Activated CD8-positive, alpha-beta T cell treated with anti-CD3 and anti-CD28 coated beads for 36 hours (primary cell): ENCODE results near the gene ADARB2. TPM values are rescaled to one million over a fixed set of nuclear protein-coding genes. Genes with fewer than 3 reads are reported as not detected.
"Not testable (repeated sequence)": the region's sequence is repeated elsewhere in the genome, so short reads cannot be mapped to it uniquely, and the experiment has no call there.

ENCODE experiments used
- ATAC-seq: fragments of 200-7000 bp; cut with Tn5 transposase; one replicate; pipeline ENCODE4 v1.10.0; 2021; ENCODE audit warnings: mild to moderate bottlenecking, moderate library complexity
- CTCF ChIA-PET: fragments of 350-600 bp; sonication (Branson Sonifier 250); formaldehyde crosslinking; loops from one replicate; lab custom pipeline; 2021; ENCODE audit warnings: antibody characterized with exemption; lab: Charles Lee
- POLR2A ChIA-PET: fragments of 350-600 bp; sonication (Branson Sonifier 250); formaldehyde crosslinking; loops from one replicate; lab custom pipeline; 2021; ENCODE audit warnings: antibody characterized with exemption; lab: Charles Lee
- DNase-seq: peaks from one replicate; pipeline ENCODE4 v3.0.0-alpha.2; 2020
- H3K27ac Mint-ChIP-seq: one replicate; pipeline ENCODE4 v1.8.0; 2021; ENCODE audit warnings: mild to moderate bottlenecking, mixed read lengths
- H3K27me3 Mint-ChIP-seq: one replicate; pipeline ENCODE4 v1.8.0; 2021; ENCODE audit warnings: mixed read lengths
- H3K36me3 Mint-ChIP-seq: one replicate; pipeline ENCODE4 v1.8.0; 2021; ENCODE audit warnings: low read depth, mixed read lengths
- H3K4me1 Mint-ChIP-seq: one replicate; pipeline ENCODE4 v1.8.0; 2021; ENCODE audit warnings: low read depth, mixed read lengths
- H3K4me3 Mint-ChIP-seq: one replicate; pipeline ENCODE4 v1.8.0; 2021; ENCODE audit warnings: mild to moderate bottlenecking, moderate library complexity, mixed read lengths
- H3K9me3 Mint-ChIP-seq: one replicate; pipeline ENCODE4 v1.8.0; 2021; ENCODE audit warnings: mixed read lengths
- intact Hi-C: fragments of 100-400 bp; cut with micrococcal nuclease; formaldehyde crosslinking; loops from one replicate; pipeline ENCODE4 v1.10.0; 2022
- total RNA-seq, 2 experiments: library from RNA; stranded (reverse); gene quantifications; one replicate each; pipeline ENCODE4 v1.2.3, GENCODE V29; 2021
- TF ChIP-seq, protein P1 (sequence below): fragments of 200-600 bp; IDR thresholded peaks from one replicate; pipeline ENCODE4 v1.8.0; 2022; ENCODE audit warnings: antibody characterized with exemption, mild to moderate bottlenecking

The ADARB2 gene
- total RNA-seq, 2 experiments from 2014 or later: 1.3 to 1.6 TPM

DNA sequence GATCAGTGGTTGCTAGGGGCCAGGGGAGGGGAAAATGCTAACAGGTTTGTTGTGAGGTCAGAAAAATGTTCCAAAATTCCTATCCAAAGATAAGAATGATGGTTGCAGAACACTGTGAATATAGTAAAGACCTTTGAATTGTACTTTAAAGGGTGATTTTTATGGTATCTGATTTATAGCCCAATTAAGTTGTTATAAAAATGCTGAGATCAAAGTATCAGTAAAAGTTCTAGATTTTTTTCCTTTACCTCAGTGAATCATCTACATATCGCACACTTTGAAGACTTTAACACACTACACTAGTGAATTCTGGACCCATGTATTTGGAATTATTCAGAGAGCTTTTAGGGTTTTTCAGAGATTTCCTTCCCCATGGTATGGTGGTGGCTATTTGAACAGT is 405.8 kb downstream of the ADARB2 start:
- intact Hi-C loops: no loop called here
- H3K27me3 Mint-ChIP-seq: peaks cover 2% of the 10 kb centered on the region
- ATAC-seq (no peak), DNase-seq (no peak)
- TF ChIP-seq, protein P1, sequence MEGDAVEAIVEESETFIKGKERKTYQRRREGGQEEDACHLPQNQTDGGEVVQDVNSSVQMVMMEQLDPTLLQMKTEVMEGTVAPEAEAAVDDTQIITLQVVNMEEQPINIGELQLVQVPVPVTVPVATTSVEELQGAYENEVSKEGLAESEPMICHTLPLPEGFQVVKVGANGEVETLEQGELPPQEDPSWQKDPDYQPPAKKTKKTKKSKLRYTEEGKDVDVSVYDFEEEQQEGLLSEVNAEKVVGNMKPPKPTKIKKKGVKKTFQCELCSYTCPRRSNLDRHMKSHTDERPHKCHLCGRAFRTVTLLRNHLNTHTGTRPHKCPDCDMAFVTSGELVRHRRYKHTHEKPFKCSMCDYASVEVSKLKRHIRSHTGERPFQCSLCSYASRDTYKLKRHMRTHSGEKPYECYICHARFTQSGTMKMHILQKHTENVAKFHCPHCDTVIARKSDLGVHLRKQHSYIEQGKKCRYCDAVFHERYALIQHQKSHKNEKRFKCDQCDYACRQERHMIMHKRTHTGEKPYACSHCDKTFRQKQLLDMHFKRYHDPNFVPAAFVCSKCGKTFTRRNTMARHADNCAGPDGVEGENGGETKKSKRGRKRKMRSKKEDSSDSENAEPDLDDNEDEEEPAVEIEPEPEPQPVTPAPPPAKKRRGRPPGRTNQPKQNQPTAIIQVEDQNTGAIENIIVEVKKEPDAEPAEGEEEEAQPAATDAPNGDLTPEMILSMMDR: no peak
- peaks cover 3% of the 10 kb centered on the region for H3K9me3 Mint-ChIP-seq
- no peaks in the 10 kb centered on the region for H3K36me3 Mint-ChIP-seq
- ChIA-PET POLR2A (no interaction called here), CTCF (no interaction called here)
- peaks cover 3% of the 10 kb centered on the region for H3K4me1 Mint-ChIP-seq
- H3K4me3 Mint-ChIP-seq: no peak overlapping the region
- H3K27ac Mint-ChIP-seq: no peak overlapping the region

DNA sequence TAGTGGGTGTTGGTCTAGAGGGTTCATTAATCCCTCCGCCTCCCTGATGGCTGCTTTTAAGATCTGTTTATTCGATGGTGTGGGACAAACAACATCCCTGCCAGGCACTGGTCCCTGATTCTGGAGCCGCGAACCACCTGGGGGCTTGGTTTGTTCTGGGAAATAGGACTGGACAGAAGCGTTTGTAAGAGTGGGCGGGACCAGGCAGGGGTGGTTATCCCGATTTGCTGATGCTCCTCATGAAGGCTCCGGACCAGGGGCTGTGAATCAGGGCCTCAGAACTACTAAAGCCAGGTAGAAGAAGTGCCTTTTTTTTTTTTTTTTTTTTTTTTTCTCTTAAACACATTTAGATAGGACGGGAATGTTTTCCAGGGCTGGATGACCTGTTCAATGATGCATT is 407.7 kb downstream of the ADARB2 start:
- no peaks in the 10 kb centered on the region for H3K36me3 Mint-ChIP-seq
- H3K4me1 Mint-ChIP-seq: peaks cover 8% of the 10 kb centered on the region
- ATAC-seq (no peak), DNase-seq (no peak)
- H3K4me3 Mint-ChIP-seq: no peak overlapping the region
- intact Hi-C loops: no loop called here
- no peaks in the 10 kb centered on the region for H3K27me3 Mint-ChIP-seq
- ChIA-PET POLR2A (no interaction called here), CTCF (no interaction called here)
- H3K27ac Mint-ChIP-seq: no peak overlapping the region
- H3K9me3 Mint-ChIP-seq: peaks cover 3% of the 10 kb centered on the region
- TF ChIP-seq, protein P1: no peak

DNA sequence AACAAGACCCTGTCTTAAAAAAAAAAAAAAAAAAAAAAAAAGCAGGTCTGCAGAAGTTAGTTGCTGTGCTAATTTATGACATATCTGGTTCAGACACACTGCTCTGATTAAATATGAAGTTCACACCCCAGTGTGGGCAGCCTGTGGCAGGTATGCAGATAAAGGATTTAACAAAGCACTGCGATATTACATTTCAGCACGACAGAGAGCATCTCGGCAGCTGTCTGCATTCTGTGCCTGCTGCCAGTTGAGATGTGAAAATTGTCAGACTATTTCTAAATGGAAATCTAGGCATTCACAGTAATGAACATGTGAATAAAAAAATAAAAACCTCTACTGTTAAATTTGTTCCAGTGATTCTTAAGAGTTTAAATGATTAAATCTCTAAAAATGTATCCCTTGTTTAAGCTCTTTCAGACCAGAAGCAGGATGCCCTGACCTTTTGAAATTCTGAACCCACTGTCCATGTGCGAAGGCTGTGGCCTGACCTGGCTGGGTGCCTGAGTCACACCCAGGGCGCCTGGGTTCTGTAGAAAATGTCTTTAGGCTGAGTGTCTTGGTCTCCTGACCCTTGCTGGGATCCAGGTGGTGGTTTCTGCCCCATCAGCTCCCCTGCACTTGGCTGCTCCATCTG is 408.2 kb downstream of the ADARB2 start:
- no peak for ATAC-seq
- H3K4me1 Mint-ChIP-seq: peaks cover 8% of the 10 kb centered on the region
- no peaks in the 10 kb centered on the region for H3K27me3 Mint-ChIP-seq
- TF ChIP-seq, protein P1: no peak
- POLR2A ChIA-PET: no interaction called here
- no peak overlapping the region for H3K27ac Mint-ChIP-seq
- CTCF ChIA-PET: no interaction called here
- H3K9me3 Mint-ChIP-seq: peaks cover 3% of the 10 kb centered on the region
- intact Hi-C loops: no loop called here
- no peak overlapping the region for H3K4me3 Mint-ChIP-seq
- no peaks in the 10 kb centered on the region for H3K36me3 Mint-ChIP-seq
- DNase-seq: no peak

DNA sequence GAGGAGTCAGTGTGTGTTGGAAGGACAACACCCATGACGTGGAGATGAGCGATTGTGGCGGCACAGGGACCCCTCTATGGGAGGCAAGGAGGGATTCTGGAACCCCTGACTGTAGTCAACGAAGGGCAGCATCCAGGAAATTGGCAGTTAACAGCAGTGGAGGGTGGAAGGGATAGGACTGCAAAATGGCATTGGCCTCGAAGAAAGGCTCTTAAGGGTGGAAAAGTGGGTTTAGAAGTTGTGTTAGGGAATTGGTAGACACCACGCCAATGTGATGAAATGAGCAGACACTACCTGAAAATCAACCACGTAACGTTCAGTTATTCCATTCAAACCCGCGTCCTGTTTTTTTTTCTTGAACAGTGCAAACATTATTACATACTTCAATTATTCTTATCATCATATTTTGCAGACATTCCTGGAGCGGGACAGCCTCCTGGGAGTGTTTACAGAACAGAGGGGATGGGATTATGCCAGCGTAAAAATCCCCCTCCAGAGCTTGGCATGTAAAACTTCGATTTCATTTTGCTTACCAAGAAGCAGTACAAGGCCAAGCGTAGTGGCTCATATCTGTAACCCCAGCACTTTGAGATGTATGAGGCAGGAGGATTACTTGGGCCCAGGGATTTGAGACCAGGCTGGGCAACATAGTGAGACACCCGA is 409.0 kb downstream of the ADARB2 start:
- no peak for DNase-seq
- H3K36me3 Mint-ChIP-seq: no peaks in the 10 kb centered on the region
- H3K4me1 Mint-ChIP-seq: peaks cover 12% of the 10 kb centered on the region
- no peaks in the 10 kb centered on the region for H3K27me3 Mint-ChIP-seq
- no peak overlapping the region for H3K4me3 Mint-ChIP-seq
- ChIA-PET CTCF (no interaction called here), POLR2A (no interaction called here)
- intact Hi-C loops: no loop called here
- TF ChIP-seq, protein P1: no peak
- peaks cover 3% of the 10 kb centered on the region for H3K9me3 Mint-ChIP-seq
- ATAC-seq: no peak
- H3K27ac Mint-ChIP-seq: no peak overlapping the region

DNA sequence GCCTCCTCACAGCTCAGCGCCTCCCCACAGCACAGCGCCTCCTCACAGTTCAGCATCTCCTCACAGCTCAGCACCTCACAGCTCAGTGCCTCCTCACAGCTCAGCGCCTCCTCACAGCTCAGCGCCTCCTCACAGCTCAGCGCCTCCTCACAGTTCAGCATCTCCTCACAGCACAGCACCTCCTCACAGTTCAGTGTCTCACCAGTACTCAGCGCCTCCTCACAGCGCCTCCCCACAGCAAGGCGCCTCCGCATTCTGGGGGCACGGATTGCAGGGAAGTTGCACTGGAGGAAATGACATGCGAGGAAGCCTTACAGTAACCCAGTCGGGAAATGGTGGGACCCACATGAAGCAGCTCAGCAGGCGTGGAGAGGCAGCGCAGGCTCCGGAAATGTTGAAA is 409.6 kb downstream of the ADARB2 start:
- intact Hi-C loops: no loop called here
- TF ChIP-seq, protein P1: no peak

DNA sequence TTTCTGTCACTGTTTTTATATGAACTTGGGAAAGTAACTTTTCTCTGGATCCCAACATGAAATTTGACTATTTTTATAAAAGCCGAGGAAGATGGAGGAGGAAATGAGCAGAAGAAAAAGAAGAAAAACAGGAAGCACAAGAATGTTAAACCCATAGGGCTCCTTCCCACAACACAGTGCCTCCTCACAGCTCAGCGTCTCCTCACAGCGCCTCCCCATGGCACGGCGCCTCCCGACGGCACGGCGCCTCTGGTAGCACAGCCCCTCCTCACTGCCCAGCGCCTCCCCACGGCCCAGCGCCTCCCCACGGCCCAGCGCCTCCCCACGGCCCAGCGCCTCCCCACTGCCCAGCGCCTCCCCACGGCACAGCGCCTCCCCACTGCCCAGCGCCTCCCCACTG is 410.8 kb downstream of the ADARB2 start:
- intact Hi-C loops, CTCF ChIA-PET, POLR2A ChIA-PET, H3K9me3 Mint-ChIP-seq, DNase-seq, H3K27ac Mint-ChIP-seq, H3K4me3 Mint-ChIP-seq, H3K27me3 Mint-ChIP-seq, ATAC-seq, H3K36me3 Mint-ChIP-seq: not testable (repeated sequence)
- peaks cover 12% of the 10 kb centered on the region for H3K4me1 Mint-ChIP-seq

More for the DNA sequence above, 409.6 kb downstream of the ADARB2 start:
- Mint-ChIP-seq H3K36me3 (no peaks in the 10 kb centered on the region), H3K4me1 (peaks cover 12% of the 10 kb centered on the region), H3K27me3 (no peaks in the 10 kb centered on the region), H3K4me3 (no peak overlapping the region), H3K27ac (no peak overlapping the region), H3K9me3 (peaks cover 3% of the 10 kb centered on the region)
- ChIA-PET CTCF (no interaction called here), POLR2A (no interaction called here)
- no peak for DNase-seq
- ATAC-seq: no peak
